LNCAP (cell line): Measurements from ENCODE around the gene UBE2D1.

Source experiments
- CTCF ChIP-seq: fragments of 450-650 bp; IDR thresholded peaks from 2 replicates; pipeline ENCODE4 v1.5.1; 2017; ENCODE audit warnings: mild to moderate bottlenecking

UBE2D1 gene

GRCh38 chr10:58336242-58336641 is 1.4 kb downstream of the UBE2D1 start:
- TF ChIP-seq CTCF = no peak

DNA sequence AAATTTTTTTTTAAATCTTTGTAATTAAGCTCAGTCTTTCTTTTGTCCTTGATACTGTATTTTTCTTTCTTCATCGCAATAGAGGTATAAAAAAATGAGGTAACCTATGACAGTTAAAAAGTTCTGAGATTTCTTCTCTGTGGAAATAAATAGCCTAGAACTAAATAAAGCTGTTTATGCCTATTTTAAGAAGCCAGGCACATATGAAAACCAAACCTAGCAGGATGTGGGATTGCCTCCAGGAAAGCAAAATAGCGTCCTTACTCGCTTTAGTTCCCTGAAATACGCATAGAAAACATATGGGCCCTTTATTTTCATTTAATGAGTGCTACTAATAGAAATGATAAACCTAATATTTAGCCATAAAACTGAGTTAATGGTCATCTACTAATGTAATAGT is 6.6 kb downstream of the UBE2D1 start:
- no peak for TF ChIP-seq CTCF

DNA sequence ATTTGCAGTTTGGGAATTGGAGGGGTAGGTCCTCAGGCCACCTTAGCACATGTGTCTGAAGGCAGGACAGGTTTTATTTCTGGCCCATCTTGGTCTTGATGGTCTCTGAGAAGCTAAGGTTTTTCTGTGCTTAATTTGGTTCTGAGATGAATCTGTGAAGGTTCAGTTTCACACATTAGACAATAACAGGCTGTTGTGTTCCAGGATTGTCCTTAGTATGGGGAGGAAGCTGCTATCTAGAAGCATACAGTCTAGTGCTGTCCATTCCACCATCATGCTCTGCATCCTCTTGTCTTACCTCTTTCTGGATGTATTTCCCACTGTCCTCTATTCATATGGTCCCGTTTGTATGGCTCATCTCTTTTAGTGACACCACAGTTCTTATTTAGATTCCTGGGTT is 7.1 kb downstream of the UBE2D1 start:
- TF ChIP-seq CTCF = no peak

DNA sequence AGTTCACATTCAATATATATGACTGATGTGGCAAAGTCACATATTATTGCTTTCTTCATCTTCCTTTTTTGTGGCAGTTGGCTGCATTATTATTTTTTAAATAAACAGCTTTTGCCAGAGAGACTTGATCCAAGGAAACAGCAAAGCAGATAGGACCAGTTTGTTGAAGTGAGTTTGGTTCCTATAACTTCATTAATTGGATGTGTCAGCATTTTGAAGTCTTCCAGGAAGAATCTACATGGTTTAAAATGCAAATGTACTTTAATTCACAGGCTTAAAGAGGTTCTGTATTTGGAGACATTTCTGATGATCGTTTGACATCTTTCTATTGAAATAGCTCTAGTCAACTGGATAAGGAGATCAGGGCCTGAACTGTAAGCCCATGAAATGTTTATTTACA is 13.2 kb downstream of the UBE2D1 start:
- no peak for TF ChIP-seq CTCF

- no peak for TF ChIP-seq CTCF
These were observed 13.8 kb downstream of the UBE2D1 start for GRCh38 chr10:58348571-58349033.

DNA sequence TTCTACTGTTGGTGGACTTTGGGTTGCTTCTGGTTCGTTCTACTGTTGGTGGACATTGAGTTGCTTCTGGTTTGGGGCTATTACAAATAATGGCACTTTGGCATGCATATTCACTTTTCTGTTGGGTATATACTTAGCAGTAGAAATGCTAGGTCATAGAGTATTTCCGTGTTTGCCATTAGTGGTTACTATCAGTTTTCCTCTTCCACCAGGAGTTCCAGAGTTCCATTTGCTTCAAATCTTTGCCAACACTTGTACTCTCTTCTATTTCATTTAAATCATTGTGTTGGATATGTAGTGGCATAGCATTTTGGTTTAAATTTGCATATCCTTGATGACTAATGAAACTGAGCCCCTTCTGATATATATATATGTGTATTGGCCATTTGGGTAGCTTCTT is 15.2 kb downstream of the UBE2D1 start:
- no peak for TF ChIP-seq CTCF

- no peak for TF ChIP-seq CTCF
These were observed 16.0 kb downstream of the UBE2D1 start for GRCh38 chr10:58350619-58351323.
